GM21825 (cell line): ENCODE measurements around the gene EIF1B.
A peak's percentile ranks its signal among the peaks of the same experiment; 100 is the strongest.
"Not testable (repeated sequence)": the region's sequence is repeated elsewhere in the genome, so short reads cannot be mapped to it uniquely, and the experiment has no call there.

ENCODE experiments used
- ATAC-seq: cut with Tn5 transposase; IDR thresholded peaks from one replicate; pipeline ENCODE4 v1.9.1; 2021; ENCODE audit warnings: mild to moderate bottlenecking, moderate library complexity; ENCODE audit not compliant: unreplicated experiment

Gene EIF1B

DNA sequence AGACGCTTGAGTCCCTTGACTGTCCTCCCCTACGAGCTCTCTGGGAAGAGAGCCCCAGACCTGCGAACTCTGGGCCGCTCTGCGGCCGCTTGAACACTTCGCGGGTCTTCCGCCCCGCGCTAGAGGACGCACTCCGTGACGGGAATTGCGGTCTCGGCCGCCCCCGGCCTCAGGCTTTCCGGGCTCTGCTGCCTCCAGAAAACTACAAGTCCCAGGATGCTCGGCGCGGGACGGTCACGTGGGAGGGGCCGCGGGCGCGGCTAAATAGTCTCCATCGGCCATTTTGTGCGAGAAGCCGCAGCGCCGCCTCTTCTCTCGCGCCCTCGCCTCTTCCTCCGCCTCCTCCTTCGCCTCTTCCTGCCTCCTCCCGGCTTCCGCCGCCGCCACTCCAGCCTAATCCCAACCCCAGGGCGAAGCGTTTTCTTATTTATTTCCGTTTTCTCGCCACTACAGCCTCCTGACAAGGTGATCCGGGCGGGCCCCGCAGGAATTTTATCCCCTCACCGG lies at the start of gene EIF1B:
Gene EIF1B, plus strand, starts transcription at position 290 of the 507 bp plus-strand sequence. CDS start 235 bp downstream, outside the sequence.
- peak; percentile 91 for ATAC-seq

DNA sequence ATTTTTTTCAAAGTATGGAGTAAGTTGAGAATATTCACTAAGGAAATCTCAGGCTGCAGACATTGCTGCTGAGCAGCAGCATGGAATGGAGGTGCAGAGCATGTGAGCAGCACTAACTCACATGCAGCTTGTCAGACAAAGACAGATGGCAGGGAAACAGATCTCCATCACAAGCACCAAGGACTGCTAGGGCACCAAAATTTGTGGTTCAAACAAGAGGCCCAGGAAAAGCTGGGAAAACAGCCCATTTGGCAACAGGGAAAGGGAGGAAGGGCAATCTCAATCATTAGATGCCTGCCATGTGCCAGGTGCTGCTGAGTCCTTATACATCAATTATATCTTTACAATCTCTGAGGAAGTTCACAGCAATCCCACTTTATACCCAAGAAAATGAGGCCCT lies 47.2 kb upstream of the EIF1B start:
- ATAC-seq = no peak

DNA sequence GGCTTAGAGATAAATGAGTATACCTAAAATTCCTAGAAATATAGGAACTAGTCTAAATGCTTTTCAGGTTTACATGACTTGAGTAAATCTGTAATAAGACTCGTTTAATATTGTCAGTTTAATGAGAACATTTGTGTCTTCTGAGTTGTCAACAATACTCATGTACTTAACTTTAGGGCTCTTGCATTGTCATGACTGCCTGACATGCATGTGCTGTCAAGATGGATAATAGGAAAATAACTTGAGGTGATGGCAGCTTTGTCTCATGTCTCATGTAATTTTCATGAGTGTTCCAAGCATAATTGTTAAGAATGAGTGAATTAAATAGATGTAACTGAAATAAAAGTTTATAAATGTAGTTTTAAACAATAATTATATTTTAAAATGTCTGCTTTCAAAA lies 45.1 kb upstream of the EIF1B start:
- no peak for ATAC-seq

DNA sequence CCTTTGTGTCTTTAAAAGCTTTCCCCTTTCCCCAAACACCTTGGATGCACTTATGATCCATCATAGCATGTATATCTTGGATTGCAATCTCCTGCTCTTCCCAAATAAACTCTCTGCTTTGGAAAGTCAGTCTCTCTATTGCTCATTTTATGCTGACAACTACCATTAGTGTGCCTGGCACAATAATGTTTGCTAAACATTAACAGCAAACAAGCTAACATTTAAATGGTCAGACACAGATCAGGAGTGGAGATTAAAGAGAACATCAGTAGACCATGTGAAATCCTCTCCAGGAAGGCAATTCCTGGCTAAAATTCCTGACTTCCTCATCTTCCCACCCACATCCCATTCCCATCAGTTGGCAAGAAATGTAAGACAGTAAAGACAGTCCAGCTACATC lies 44.3 kb upstream of the EIF1B start:
- ATAC-seq = no peak

DNA sequence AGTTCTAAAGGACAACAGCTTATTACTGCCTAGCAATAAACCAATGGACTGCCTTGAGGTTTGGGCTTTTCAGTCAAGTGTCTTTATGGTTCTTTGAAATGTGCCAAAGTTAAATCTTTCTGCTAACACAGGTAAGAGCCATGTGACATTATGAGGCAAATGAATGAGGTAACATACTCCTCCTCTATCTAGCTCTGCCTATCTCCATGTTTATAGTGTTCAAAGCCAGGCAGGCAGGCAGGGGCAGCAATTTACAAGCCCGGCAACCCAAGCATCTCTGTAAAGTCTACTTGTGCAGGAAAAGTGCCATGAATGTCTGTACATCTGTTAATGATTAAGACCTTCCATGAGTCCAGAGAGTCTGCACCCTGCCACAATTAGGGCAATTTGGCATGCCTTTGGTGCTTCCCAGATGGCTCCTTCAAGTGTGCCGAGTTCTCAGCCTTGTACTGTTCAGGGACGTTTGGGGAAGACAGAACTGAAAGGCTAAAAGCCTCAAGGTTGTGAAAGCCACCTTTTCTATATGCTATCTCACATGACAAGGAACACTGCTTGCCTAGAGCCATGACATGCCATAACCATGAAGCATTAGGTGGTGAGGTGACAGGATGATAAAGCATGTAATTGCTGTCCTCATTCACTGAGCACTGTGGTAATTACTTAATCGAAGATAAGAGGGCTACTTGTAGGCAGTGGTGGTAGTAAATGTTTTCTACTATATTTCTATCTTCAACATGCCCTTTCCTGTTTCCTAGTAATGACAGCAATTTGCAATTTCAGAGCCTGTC lies 41.4 kb upstream of the EIF1B start:
- ATAC-seq = no peak

DNA sequence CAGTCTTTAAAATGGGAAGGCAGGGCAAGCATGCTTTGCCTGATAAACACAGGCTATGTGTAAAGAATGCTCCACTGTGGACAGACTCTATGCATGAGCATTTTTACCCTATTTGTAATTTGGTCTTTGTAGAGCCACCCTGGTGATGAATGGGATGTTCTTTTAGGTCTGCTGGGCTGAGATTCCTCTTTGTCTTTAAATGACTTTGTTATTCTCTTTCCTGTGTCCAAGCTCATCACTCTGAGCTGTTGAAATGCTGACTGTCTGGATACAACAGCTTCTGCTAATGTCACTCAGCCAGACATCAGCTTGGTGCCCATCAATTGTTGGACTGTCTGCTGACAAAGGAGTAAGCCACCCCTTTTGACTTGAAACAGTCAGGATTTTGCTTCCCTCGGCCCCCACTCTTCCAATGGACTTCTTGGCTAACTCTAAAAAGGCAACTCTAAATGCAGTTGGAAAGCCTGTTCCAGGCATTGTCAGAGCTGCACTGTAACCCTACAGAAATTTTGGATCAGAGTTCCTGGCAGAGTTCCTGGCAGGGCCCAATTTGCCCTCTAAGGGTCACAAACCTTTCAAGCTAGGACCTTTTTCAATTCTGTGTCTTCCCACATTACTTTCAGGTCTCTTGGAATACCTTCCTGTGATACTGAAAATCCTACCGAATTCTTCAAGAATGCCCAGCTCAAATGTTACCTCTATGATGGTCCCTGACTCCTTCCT lies 40.5 kb upstream of the EIF1B start:
- ATAC-seq = no peak

DNA sequence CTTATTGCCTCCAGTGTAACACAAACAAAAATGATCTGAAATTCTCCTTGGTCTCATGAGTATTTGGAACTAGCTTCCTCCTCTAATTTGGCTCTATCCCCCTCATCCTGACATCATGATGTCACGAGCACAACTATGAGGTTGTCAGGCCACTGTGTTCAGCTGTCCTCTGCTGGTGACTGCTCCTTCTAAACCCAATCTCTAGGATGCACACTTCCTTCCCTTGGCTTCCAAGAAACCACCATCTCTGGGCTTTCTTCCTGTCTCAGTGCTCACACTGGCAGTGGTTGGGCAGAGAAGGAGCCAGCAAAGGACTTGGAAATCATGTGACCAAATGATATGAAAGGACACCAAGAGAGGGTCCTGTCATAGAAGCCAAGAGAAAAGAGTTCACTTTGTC lies 30.7 kb upstream of the EIF1B start:
- no peak for ATAC-seq

DNA sequence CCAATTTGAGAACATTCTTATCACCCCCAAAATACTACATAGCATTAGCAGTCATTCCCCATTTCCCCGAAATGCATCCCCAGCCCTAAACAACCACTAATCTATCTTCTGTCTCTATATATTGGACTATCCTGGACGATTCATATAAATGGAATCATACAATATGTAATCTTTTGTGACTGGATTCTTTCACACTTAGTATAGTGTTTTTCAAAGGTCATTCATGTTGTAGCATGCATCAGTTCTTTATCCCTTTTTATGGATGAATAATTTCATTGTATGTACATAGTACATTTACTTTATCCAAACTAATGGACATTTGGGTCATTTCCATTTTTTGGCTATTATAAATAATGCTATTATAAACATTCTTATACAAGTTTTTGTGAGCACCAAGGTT lies 27.5 kb upstream of the EIF1B start:
- no peak for ATAC-seq

DNA sequence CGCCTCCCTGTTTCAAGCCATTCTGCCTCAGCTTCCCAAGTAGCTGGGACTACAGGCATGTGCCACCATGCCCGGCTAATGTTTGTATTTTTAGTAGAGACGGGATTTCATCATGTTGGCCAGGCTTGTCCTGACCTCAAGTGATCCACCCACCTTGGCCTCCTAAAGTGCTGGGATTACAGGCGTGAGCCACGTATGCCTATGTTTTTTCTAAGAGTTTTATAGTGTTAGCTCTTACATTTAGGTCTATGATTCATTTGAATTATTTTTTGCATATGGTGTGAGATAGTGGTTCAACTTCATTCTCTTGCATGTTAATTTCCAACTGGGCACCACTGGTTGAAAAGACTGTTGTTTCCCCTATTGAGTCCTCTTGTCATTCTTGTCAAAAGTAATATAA lies 26.4 kb upstream of the EIF1B start:
- ATAC-seq = not testable (repeated sequence)

DNA sequence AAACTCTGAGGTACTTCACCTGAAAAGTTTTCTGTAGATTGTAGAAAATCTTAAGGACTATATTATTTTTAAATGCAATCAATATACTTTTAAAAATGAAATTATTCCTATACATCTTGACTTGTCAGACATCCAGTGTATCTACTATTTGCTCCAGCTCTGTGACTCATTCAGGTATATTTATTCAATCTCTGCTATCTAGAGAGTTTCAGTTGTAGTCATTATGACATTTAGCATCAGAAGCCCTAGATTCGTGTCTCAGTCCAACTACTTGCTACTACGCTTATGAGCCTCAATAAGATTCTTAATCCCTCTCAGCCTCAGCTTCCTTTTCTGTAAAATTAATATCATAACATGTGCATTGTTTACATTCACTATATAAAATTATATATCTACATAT lies 22.3 kb upstream of the EIF1B start:
- ATAC-seq = no peak

DNA sequence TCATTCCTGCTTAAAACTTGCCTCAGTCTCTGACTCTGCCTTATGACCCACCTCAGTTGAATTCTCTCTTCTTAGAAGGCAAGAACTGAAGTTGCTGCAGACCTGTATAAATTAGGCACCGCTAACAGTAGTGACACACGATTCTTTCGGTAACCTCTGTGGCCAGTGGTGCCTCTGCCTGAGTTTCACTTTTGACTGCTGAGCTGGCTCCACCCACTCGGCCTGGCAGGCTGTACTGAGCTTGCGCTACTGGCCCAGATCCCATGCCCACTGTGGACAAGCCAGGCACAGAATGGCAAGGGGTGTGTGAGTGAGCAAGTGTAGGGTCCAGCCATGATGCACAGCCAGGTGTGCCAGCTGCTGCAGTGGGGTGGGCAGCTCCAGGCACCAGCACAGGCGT lies 19.1 kb upstream of the EIF1B start:
- ATAC-seq = no peak

DNA sequence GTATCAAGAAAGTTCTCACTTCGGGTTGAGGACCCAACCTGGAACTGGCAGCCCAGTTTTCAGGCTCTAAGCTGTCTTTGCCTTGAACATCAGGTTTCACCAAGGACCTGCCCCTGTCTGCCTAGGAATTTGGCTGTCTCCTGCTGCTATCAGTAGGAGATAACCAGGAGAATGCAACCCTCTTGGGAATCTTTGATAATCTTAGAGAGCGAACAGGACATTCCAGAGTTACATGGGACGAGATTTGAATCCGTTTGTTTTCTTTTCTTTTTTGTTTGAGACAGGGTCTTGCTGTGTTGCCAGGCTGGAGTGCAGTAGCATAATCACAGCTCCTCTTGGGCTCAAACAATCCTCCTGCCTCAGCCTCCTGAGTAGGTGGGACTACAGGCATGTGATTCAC lies 18.0 kb upstream of the EIF1B start:
- no peak for ATAC-seq

DNA sequence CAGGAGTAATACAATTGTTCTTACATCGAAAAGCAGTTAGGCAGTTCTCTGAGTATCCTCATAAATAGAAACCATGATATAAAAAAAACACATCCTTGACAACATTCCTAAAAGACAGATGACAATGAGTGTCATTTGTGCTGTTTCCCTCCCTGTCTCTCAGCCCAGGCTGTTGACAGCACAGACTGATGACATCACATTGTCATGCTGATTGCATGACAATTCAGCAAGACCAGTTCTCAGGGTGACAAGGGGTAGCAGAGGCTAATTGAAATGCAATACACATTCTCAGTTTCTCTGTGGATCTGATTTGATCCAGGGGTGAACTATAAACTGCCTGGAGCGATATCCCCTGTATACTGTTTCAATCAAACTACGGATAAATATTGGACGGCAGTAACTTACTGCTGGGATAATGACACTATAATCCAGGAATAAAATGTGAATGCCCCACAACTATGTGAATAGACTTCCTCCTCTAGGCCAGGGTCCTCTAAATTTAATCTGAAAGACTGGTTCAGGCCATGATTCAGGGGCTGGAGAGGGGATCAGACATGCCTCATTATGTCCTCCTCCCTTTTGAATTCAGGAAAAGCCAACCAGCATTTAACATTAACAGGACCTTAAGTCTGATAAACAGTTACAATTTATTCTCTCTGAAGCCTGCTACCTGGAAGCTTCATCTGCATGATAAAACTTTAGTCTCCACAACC lies 16.7 kb upstream of the EIF1B start:
- no peak for ATAC-seq

DNA sequence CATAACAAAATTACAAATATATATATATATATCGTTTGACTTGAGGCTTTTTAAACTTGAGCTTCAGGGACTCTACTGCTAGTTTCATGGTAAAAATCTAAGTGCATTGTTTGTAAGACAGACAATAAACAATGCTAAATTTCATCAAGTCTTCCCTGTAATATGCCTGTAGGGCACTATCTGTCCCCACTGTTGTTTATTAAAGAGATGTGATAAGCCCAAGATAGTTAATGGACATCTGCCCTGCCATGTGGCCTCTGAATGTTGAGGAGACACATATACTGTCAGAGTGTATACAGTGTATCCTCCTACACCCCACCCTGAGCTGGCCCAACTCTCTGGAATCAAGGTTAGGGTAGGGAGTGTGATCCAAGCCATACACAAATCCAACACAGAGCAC lies 15.1 kb upstream of the EIF1B start:
- no peak for ATAC-seq

DNA sequence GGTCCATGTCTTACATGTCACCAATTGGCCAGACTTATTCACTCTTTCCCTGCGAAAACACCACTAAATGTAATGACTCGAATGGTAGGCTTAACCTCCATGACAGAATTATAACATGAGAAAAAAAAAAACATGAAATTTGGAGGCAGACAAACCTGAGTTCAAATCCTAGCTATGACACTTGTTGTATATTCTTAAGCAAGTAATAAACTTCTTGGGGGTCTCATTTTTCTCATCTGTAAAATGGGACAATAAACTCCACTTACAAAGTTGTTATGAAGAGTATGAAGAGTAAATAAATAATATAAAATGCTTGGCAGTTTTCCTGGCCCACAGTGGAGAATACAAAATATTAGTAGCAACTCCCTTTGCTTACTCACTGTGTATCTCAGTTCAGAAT lies 11.4 kb upstream of the EIF1B start:
- ATAC-seq = no peak

DNA sequence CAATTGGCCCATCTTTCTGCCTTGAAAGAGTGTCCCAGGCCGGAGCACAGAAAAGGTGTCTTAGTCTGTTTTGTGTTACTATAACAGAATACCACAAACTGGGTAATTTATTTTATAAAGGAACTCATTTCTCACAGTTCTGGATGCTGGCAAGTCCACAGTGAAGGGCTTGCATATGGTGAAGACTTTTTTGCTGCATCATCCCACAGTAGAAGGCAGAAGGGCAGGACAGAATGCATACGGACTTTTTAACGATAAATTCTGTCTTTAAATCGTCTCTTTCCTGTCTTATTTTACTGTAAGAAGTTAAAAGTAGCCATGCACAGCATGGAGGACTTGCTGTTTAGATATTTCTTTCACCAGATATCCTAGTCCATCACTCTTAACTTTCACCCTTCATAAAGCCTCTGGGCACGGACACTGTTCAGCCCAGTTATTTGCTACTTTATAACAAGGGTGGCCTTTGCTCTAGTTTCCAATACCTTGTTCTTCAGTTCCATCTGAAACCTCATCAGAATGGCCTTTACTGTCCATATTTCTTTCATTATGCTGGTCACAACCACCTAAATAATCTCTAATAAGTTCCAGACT lies 10.3 kb upstream of the EIF1B start:
- no peak for ATAC-seq

DNA sequence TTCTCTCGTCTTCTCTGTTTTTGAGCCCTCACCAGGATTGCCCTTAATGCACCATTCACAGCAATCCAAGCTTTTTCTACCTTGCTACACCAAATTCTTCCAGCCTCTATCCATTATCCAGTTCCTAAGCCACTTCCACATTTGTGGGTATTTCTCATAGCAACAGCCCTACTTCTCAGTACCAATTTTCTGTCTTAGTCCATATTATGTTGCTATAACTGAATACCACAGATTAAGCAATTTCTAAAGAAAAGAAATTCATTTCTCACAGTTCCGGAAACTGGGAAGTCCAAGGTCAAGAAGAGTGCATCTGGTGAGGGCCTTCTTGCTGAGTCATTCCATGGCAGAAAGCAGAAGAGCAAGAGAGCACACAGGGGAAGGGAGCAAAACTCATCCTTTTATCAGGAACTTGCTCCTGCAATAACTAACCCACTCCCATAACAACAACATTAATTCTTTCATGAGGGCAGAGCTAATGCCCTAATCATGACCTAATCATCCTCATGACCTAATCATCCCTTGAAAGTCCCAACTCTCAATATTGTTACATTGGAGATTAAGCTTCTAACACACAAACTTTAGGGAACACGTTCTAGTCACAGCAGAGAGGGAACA lies 9.7 kb upstream of the EIF1B start:
- no peak for ATAC-seq

DNA sequence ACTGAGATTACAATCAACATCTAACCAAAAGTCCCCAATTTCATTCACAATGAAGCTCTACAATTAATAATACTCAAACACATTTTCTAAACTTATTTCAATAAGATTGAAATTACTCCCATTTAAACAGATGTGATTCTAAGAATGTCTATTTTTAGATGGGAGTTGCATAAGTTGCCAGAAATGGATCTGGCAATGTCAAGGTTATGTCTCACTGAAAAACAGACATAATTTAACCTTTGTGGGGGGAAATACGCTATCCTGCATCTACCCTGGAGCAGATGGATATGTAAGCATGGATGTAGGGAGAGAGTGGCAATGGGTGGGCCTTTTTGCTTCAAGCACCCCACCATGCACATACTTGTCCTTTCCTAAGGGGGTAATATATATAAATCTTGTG lies 6.7 kb upstream of the EIF1B start:
- ATAC-seq = no peak

DNA sequence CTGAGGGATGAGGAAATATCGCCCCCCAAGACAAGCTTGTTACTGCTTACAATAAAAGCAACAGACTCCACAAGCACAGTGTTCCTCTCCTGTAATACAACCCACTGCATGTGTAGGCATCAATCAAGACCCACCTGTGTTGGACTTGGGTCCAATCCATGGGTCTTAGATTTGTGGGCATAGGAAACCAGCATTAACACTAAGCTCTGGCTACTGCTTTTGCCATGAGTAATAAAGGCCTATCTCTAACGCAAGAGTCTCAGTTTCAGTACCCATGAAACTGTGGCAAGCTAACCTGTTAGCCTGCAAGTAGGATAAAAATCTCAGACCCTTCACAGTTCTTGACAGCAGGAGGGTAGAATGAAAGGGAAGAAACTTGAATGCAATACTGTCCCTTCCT lies 5.2 kb upstream of the EIF1B start:
- ATAC-seq = no peak

DNA sequence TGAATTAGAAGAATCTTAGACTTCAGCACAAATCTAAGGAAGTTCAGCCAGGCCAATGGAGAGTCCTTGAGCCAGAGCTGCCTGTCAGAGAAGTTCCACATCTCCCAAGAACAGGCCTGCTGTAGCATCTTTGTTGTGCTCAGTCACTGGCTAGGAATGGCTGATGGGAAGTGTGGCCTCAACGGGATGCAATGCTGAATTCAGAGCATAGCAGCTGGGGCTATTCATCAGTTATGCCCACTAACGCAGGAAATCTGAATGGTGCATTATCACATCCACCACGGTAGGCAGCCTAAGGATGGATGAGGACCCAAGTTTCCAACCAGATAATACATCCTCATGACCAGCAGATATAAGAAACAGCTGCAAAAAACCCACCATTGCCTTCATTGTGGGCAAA lies 3.2 kb upstream of the EIF1B start:
- ATAC-seq = no peak

DNA sequence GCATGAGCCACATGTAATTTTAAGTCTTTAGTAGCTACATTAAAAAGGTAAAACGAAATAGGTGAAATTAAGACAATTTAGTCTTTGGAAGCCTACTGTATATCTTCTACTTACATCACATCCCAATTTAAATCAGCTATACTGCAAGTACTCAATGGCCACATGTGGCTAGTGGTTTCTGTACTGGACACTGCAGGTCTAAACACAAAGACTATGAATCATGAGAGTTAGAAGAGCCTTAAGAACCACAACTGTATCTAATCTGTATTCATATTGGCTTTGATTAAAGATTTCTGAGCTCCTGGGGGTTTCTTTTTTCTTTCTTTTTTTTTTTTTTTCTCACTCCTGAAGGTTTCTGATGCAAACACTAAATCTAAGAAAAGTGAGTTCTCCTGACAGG lies 2.3 kb upstream of the EIF1B start:
- ATAC-seq = no peak
